Epithelial cell of esophagus (primary cell): ENCODE results near the gene KRT4.

Source experiments
- DNase-seq: peaks from one replicate; pipeline ENCODE4 v3.0.0; 2010; ENCODE audit warnings: low read depth
- H3K4me3 ChIP-seq: 2 replicates; pipeline ENCODE4 v1.5.1; 2011; ENCODE audit warnings: mild to moderate bottlenecking, low read length, control low read depth
- CTCF ChIP-seq: IDR thresholded peaks from 2 replicates; pipeline ENCODE4 v1.5.1; 2011; ENCODE audit warnings: low read depth, mild to moderate bottlenecking, low read length, control low read depth, inconsistent platforms; ENCODE audit not compliant: insufficient read depth; ENCODE audit errors: missing control alignments

Gene KRT4

DNA sequence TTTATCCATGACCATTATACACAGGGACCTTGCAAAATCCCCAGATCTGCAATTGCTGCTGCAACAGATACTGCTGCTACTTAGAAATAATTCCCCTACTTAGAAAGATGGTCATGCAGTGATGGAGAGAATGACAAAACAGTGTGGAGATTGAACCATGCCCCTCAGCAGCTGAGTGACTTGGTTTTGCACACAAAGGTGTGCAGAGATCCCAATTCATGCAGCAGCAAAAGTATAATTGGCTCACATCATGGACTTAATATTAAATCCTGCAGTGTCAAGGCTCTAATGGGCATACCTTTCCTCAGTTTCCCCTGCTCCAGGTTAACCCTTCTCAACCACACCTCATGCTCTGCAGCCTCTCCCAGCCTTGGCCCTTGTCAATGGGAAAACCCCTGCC, 37.9 kb upstream of the KRT4 start:
- DNase-seq, result no peak
- no peak overlapping the region for H3K4me3 ChIP-seq
- TF ChIP-seq CTCF, result no peak

GRCh38 chr12:52850681-52851080, 36.8 kb upstream of the KRT4 start:
- H3K4me3 ChIP-seq, result no peak overlapping the region
- no peak for DNase-seq
- no peak for TF ChIP-seq CTCF

- no peak for DNase-seq
- no peak overlapping the region for H3K4me3 ChIP-seq
- no peak for TF ChIP-seq CTCF
These were observed 35.6 kb upstream of the KRT4 start for GRCh38 chr12:52849511-52849910.

DNA sequence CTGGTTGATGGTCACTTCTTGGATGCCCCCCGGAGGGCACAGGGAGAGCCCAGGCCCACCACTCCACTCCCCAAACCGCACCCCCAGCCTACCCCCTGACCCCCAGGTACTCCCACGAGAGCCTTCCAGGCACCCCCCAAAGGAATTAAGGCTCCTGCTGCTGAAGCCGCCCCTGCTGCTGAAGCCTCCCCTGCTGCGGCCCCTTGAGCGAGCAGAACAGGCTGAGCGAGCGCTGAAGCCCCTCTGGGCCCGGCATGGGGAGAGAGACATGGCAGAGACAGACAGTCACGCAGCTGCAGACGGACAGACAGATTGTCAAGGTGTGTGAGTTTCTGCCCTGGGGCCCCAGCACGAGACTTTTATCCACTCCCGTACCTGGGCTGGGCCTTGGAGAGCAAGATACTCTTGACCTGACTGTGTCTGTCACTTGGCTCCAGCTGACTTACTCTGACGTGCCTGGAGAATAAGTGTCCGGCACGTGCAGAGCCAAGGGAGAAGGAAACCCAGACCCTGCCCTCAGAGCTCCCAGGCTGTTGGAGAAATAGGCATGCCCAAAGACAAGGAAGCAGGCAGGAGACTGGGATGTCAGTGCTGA, 34.8 kb upstream of the KRT4 start, which contains the start of gene KRT78:
KRT78 (minus strand) TSS at position 334 of the 595 bp plus-strand sequence; CDS start at position 270, 64 bp downstream.
- DNase-seq, result no peak

DNA sequence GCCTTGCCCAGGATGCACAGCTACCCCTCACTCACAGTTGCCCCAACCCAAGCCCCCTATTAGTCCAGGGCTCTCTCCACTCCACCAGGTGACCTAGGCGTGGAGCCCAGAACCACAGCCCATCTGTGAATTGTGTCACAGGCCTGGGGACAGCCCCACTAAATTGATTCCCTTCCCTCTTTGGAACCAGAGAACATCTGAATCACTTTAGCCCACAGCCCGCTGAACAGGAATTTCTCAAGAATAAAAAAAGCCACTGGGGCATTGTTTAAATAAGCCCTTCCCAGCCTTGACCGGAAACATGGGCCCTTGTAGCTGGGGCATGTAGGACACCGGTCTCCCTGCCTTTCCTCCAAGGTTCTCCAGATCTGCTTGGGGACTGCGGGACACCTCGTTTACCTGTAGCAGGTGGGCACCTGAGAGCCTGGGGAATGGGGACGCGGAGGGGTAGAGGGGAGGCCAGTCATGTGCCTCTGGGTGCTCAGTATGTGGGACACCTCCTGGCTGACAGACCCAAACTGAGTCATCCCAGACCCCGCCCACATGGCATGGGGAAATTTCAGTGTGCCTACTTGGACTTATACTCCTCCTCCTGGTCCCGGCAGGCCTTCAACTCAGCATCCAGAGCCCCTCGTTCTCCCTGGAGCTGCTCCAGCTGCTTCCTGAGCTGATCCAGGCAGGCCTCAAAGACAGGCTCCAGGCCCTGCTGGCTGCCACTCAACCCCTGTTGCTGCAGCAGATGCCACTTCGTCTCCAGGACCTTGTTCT, 33.6 kb upstream of the KRT4 start:
- H3K4me3 ChIP-seq, result no peak overlapping the region
- TF ChIP-seq CTCF, result no peak
- peak; percentile 71 for DNase-seq

More for the DNA sequence above, 34.8 kb upstream of the KRT4 start, which contains the start of gene KRT78:
- no peak within 1 kb of the TSS for H3K4me3 ChIP-seq
- no peak for TF ChIP-seq CTCF

DNA sequence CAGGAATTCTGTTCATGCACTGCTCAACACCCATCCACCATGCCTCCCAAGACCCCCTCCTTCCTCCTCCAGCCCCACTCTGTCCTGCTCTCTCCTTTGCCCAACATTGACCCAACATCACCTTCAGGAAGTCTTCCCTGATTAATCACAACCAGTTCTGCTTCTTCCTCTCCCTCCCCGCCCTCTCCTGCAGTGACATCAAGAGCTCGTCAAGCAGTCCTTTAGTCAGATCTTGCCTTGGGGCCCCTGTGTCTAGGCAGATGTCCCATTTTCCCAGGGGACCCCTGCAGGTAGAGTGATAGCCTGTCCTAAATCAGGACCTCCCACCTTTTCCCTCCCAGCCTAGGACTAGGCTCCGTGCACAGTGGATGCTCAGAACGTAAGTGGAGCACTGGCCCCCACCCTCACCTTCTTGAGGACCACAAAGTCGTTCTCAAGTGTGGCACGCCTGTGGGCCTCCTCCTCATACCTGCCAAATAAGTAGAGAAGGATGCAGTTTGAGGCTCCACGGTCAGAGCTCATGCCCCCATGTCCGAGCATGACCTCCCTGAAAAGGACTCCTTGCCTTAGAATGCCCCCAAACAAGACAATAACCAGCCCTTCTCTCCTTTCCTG, 32.5 kb upstream of the KRT4 start:
- H3K4me3 ChIP-seq, result no peak overlapping the region
- no peak for TF ChIP-seq CTCF
- peak; percentile 63 for DNase-seq
